A549 (cell line): ENCODE results near the gene GPRIN1. TPM values are rescaled to one million over a fixed set of nuclear protein-coding genes. Genes with fewer than 3 reads are reported as not detected.

Source experiments
- ATAC-seq, 2 experiments: fragments of 200-7000 bp in 1 of 2; fragments of >200 bp in 1 of 2; cut with Nextera tagmentation in 1 of 2; cut with Tn5 transposase in 1 of 2; 3 replicates each; pipeline versions ENCODE4 v1.8.0 to v1.9.1; 2018 to 2020; ENCODE audit warnings: mild to moderate bottlenecking in 1 of 2, moderate library complexity in 1 of 2
- CTCF ChIA-PET: fragments of 300-600 bp; sonication (Branson Sonifier 250); formaldehyde crosslinking; extraction: SDS; loops from one replicate; lab custom pipeline; 2021; ENCODE audit warnings: antibody characterized with exemption, inconsistent platforms; lab: Yijun Ruan, JAX
- POLR2A ChIA-PET: fragments of 350-600 bp; formaldehyde crosslinking; extraction: SDS; loops from one replicate; lab custom pipeline; 2021; ENCODE audit warnings: antibody characterized with exemption, inconsistent platforms; lab: Yijun Ruan, JAX
- DNase-seq, 2 experiments: peaks; one replicate each; pipeline versions ENCODE4 v3.0.0 to v3.0.0-alpha.2; 2011 to 2016; ENCODE audit warnings: low read depth in 1 of 2, low spot score in 1 of 2
- FAIRE-seq: peaks from 2 replicates; lab custom pipeline; 2011; peaks lifted over from hg19 to GRCh38; lab: Jason Lieb, UNC
- H3K27ac ChIP-seq, 2 experiments: fragments of >200 bp; sonication (Bioruptor Twin); formaldehyde crosslinking; 3 replicates each; pipeline ENCODE4 v1.5.1; 2016 to 2017
- H3K4me1 ChIP-seq: fragments of >200 bp; sonication (Bioruptor Twin); formaldehyde crosslinking; 3 replicates; pipeline ENCODE4 v1.6.1; 2016
- H3K4me2 ChIP-seq: fragments of >200 bp; sonication (Bioruptor Twin); formaldehyde crosslinking; 3 replicates; pipeline ENCODE4 v1.6.1; 2016
- H3K4me3 ChIP-seq: fragments of >200 bp; sonication (Bioruptor Twin); formaldehyde crosslinking; 3 replicates; pipeline ENCODE4 v1.5.1; 2016
- H3K9me3 ChIP-seq: fragments of >200 bp; sonication (Bioruptor Twin); formaldehyde crosslinking; 3 replicates; pipeline ENCODE4 v1.6.1; 2016
- BCL3 ChIP-seq: fragments of >200 bp; sonication (Bioruptor Twin); formaldehyde crosslinking; IDR thresholded peaks from 3 replicates; pipeline ENCODE4 v1.6.1; 2016
- BHLHE40 ChIP-seq: IDR thresholded peaks from 2 replicates; pipeline ENCODE4 v1.6.1; 2012; ENCODE audit warnings: low read depth, low read length, inconsistent platforms
- CBX8 ChIP-seq: fragments of 200-600 bp; sonication (generic); IDR thresholded peaks from 2 replicates; pipeline ENCODE4 v1.6.1; 2016
- CEBPB ChIP-seq, 2 experiments: fragments of >200 bp in 1 of 2; sonication (Bioruptor Twin) in 1 of 2; formaldehyde crosslinking in 1 of 2; IDR thresholded peaks; 2 replicates each; pipeline ENCODE4 v1.6.1; 2012 to 2016
- EHMT2 ChIP-seq: fragments of 200-600 bp; sonication (generic); IDR thresholded peaks from 2 replicates; pipeline ENCODE4 v1.6.1; 2016; ENCODE audit warnings: antibody characterized with exemption, low read depth, mild to moderate bottlenecking, moderate library complexity
- EP300 ChIP-seq, 2 experiments: fragments of >200 bp; sonication (Bioruptor Twin); formaldehyde crosslinking; IDR thresholded peaks; 2 replicates in 1 of 2; 3 replicates in 1 of 2; pipeline ENCODE4 v1.6.1; 2016 to 2017
- ESRRA ChIP-seq: fragments of 150-350 bp; IDR thresholded peaks from 2 replicates; pipeline ENCODE4 v1.6.1; 2014; ENCODE audit warnings: mild to moderate bottlenecking, low read length, borderline replicate concordance
- FOSL2 ChIP-seq, 2 experiments: fragments of 450-650 bp in 1 of 2; fragments of >200 bp in 1 of 2; sonication (Bioruptor Twin) in 1 of 2; formaldehyde crosslinking; IDR thresholded peaks; 2 replicates each; pipeline versions ENCODE4 v1.5.0 to v1.6.1; 2016 to 2020; ENCODE audit warnings: mild to moderate bottlenecking in 1 of 2, moderate library complexity in 1 of 2
- GATA3 ChIP-seq: IDR thresholded peaks from 2 replicates; pipeline ENCODE4 v1.6.1; 2012; ENCODE audit warnings: borderline replicate concordance
- JUN ChIP-seq, 2 experiments: fragments of >200 bp; sonication (Bioruptor Twin); formaldehyde crosslinking; IDR thresholded peaks; 2 replicates in 1 of 2; 3 replicates in 1 of 2; pipeline ENCODE4 v1.6.1; 2016 to 2017
- KDM5A ChIP-seq: fragments of 200-600 bp; sonication (generic); IDR thresholded peaks from 2 replicates; pipeline ENCODE4 v1.6.1; 2016; ENCODE audit warnings: antibody characterized with exemption, mild to moderate bottlenecking
- MAZ ChIP-seq: fragments of 150-350 bp; IDR thresholded peaks from 2 replicates; pipeline ENCODE4 v1.6.1; 2014; ENCODE audit warnings: antibody characterized with exemption, low read depth, low read length, borderline replicate concordance
- MYC ChIP-seq: IDR thresholded peaks from 2 replicates; pipeline ENCODE4 v1.6.1; 2012; ENCODE audit warnings: mild to moderate bottlenecking, inconsistent platforms, low read length, improper control_type of control experiment, borderline replicate concordance
- PBX3 ChIP-seq: IDR thresholded peaks from 2 replicates; pipeline ENCODE4 v1.6.1; 2012
- POLR2A ChIP-seq: IDR thresholded peaks from 2 replicates; pipeline ENCODE4 v1.6.1; 2012; ENCODE audit warnings: mild to moderate bottlenecking, low read length
- RAD21 ChIP-seq, 2 experiments: fragments of >200 bp in 1 of 2; sonication (Bioruptor Twin) in 1 of 2; formaldehyde crosslinking in 1 of 2; IDR thresholded peaks in 1 of 2; conservative IDR thresholded peaks in 1 of 2; 2 replicates in 1 of 2; 3 replicates in 1 of 2; pipeline ENCODE4 v1.6.1; 2012 to 2018; ENCODE audit warnings: inconsistent platforms in 1 of 2
- RARB ChIP-seq: fragments of 250-450 bp; sonication (Bioruptor Pico); IDR thresholded peaks from 2 replicates; pipeline ENCODE4 v1.8.0; 2021; ENCODE audit warnings: mild to moderate bottlenecking, moderate library complexity
- RCOR1 ChIP-seq: fragments of 150-350 bp; IDR thresholded peaks from 2 replicates; pipeline ENCODE4 v1.6.1; 2014; ENCODE audit warnings: antibody characterized with exemption, low read length, low read depth
- REST ChIP-seq: fragments of 200-600 bp; sonication (generic); IDR thresholded peaks from 2 replicates; pipeline ENCODE4 v1.6.1; 2016; ENCODE audit warnings: antibody characterized with exemption, mild to moderate bottlenecking, moderate library complexity
- RNF2 ChIP-seq: fragments of 200-600 bp; sonication (generic); IDR thresholded peaks from 2 replicates; pipeline ENCODE4 v1.6.1; 2016; ENCODE audit warnings: low read depth, mild to moderate bottlenecking, antibody characterized with exemption, moderate library complexity, borderline replicate concordance
- SMC3 ChIP-seq: fragments of >200 bp; sonication (Bioruptor Twin); formaldehyde crosslinking; IDR thresholded peaks from 3 replicates; pipeline ENCODE4 v1.6.1; 2018; ENCODE audit warnings: inconsistent platforms
- SREBF2 ChIP-seq: fragments of 450-650 bp; IDR thresholded peaks from 2 replicates; pipeline ENCODE4 v1.6.1; 2014; ENCODE audit warnings: mild to moderate bottlenecking, moderate library complexity
- USF2 ChIP-seq: fragments of 450-650 bp; IDR thresholded peaks from 2 replicates; pipeline ENCODE4 v1.6.1; 2014; ENCODE audit warnings: antibody characterized with exemption
- ZFP36 ChIP-seq: fragments of 450-650 bp; IDR thresholded peaks from 2 replicates; pipeline ENCODE4 v1.6.1; 2014; ENCODE audit warnings: borderline replicate concordance; ENCODE audit not compliant: partially characterized antibody
- WGBS: methylation state at CpG from one replicate; pipeline ENCODE4 v1.1.6; 2017; ENCODE audit errors: missing lambda C conversion rate; 5-methylcytosine and 5-hydroxymethylcytosine counted together
- polyA plus RNA-seq, 4 experiments: library from polyadenylated mRNA; depleted of rRNA in 3 of 4; stranded (reverse); fragments of >200 nt; fragmentation: RNase III in 1 of 4; extraction: RNeasy Plus Mini Kit Qiagen cat#74134 plus additional on column Dnase treatment in 1 of 4; gene quantifications; 2 replicates in 3 of 4; 3 replicates in 1 of 4; pipeline ENCODE4 v1.2.3, GENCODE V29; 2011 to 2017
- TF ChIP-seq, protein P1 (sequence below): IDR thresholded peaks from 2 replicates; pipeline ENCODE4 v1.6.1; 2012
- TF ChIP-seq, protein P2 (sequence below): fragments of >200 bp; sonication (Bioruptor Twin); formaldehyde crosslinking; IDR thresholded peaks from 3 replicates; pipeline ENCODE4 v1.5.1; 2016

GPRIN1 gene
- polyA plus RNA-seq, 2 of the 4 experiments (the other 2 are of a cell fraction): 3.1 to 6.7 TPM

DNA sequence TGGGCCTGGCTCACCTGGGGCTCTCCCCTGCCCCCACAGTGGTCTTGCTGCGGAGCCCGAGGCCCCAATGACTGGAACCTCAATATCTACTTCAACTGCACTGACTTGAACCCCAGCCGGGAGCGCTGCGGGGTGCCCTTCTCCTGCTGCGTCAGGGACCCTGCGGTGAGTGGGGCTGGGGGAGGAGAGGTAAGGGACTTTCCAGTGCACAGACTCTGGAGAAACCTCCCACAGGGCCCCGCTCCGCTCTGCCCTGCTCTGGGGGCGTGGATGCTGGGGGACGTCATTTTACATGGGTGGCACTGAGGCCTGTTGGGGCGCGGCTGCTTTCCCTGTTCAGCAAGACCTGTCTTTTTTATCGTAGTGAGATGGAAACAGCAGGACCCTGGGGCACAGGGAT lies 44.9 kb upstream of the GPRIN1 start:
- Histone ChIP-seq H3K27ac (no peak overlapping the region), H3K4me2 (no peak overlapping the region), H3K9me3 (no peaks in the 10 kb centered on the region), H3K4me1 (no peaks in the 10 kb centered on the region), H3K4me3 (no peak overlapping the region)
- CTCF ChIA-PET: interaction anchor here (9.9 kb wide), 1 partner anchor 457 kb away, joined by 123 read pairs; no protein-coding TSS in a partner anchor
- 96% methylated on average over 14 of the region's 14 CpGs for WGBS
- DNase-seq (no peak), FAIRE-seq (no peak), ATAC-seq (no peak)
- POLR2A ChIA-PET: interaction anchor here (0.6 kb wide), 1 partner anchor 256 kb away, joined by 3 read pairs; no protein-coding TSS in a partner anchor
- TF ChIP-seq SMC3 (no peak), SREBF2 (no peak), FOSL2 (IDR thresholded peaks at IDR 0.05) (no peak), FOSL2 (CRISPR knock-in tag; IDR thresholded peaks at IDR 0.05) (no peak), PBX3 (no peak), BHLHE40 (no peak), RAD21 (conservative IDR thresholded peaks at IDR 0.05 in 1 of 2, IDR thresholded peaks at IDR 0.05 in 1 of 2) (no peak), KDM5A (no peak), EHMT2 (no peak), ESRRA (no peak), BCL3 (no peak), RARB (CRISPR knock-in tag) (no peak), GATA3 (no peak), JUN (IDR thresholded peaks at IDR 0.05) (no peak), RNF2 (no peak)
- TF ChIP-seq, protein P1, sequence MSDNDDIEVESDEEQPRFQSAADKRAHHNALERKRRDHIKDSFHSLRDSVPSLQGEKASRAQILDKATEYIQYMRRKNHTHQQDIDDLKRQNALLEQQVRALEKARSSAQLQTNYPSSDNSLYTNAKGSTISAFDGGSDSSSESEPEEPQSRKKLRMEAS: no peak

- TF ChIP-seq KDM5A (no peak), EP300 (IDR thresholded peaks at IDR 0.05) (no peak), RCOR1 (no peak), FOSL2 (IDR thresholded peaks at IDR 0.05) (no peak), FOSL2 (CRISPR knock-in tag; IDR thresholded peaks at IDR 0.05) (no peak), USF2 (no peak), ESRRA (no peak), SMC3 (no peak), POLR2A (no peak), CBX8 (no peak), RARB (CRISPR knock-in tag) (no peak), ZFP36 (no peak), MAZ (no peak), JUN (IDR thresholded peaks at IDR 0.05) (no peak), REST (no peak), MYC (no peak), CEBPB (IDR thresholded peaks at IDR 0.05) (no peak), RNF2 (no peak)
- TF ChIP-seq, protein P2, sequence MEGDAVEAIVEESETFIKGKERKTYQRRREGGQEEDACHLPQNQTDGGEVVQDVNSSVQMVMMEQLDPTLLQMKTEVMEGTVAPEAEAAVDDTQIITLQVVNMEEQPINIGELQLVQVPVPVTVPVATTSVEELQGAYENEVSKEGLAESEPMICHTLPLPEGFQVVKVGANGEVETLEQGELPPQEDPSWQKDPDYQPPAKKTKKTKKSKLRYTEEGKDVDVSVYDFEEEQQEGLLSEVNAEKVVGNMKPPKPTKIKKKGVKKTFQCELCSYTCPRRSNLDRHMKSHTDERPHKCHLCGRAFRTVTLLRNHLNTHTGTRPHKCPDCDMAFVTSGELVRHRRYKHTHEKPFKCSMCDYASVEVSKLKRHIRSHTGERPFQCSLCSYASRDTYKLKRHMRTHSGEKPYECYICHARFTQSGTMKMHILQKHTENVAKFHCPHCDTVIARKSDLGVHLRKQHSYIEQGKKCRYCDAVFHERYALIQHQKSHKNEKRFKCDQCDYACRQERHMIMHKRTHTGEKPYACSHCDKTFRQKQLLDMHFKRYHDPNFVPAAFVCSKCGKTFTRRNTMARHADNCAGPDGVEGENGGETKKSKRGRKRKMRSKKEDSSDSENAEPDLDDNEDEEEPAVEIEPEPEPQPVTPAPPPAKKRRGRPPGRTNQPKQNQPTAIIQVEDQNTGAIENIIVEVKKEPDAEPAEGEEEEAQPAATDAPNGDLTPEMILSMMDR: no peak
- Histone ChIP-seq H3K9me3 (no peaks in the 10 kb centered on the region), H3K4me1 (peaks cover under 1% of the 10 kb centered on the region; the same call in 1 of the 3 replicates), H3K27ac (no peak overlapping the region), H3K4me2 (no peak overlapping the region), H3K4me3 (no peak overlapping the region)
- ChIA-PET CTCF (interaction anchor here (1.0 to 9.9 kb wide), 4 partner anchors 28 to 459 kb away, joined by 3 to 123 read pairs (median 6); no protein-coding TSS in a partner anchor), POLR2A (no interaction called here)
- ATAC-seq (no peak), DNase-seq (no peak), FAIRE-seq (no peak)
- 88% methylated on average over 17 of the region's 18 CpGs for WGBS
Measured at GRCh38 chr5:176653401-176654385, 43.7 kb upstream of the GPRIN1 start.
